Iris pigment epithelial cell (primary cell): ENCODE measurements around the gene NBAS.

Source experiments
- DNase-seq: peaks from one replicate; pipeline ENCODE4 v3.0.0-alpha.2; 2011; ENCODE audit warnings: low read depth

The NBAS gene

GRCh38 chr2:15127876-15128275 lies 433.3 kb downstream of the NBAS start:
- DNase-seq: no peak

DNA sequence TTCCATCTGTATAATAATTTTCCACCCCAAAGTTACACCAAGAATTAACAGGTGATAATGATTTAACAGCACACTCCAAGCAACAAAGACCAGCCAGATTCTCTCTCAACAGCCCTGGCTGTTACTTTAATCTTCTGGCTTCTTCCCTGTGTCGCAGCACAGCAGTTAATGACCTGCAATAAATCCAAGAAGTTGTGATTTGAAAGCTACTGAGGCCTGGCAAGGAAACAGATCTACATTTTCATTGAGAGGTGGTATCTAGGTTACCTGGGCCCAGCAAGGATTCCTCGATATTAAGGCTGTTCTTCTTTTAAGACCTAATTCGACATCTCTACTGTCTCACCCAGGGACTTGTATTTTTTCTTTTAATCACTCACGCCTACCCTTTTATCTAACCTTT lies 433.8 kb downstream of the NBAS start:
- no peak for DNase-seq

GRCh38 chr2:15126373-15126772 lies 434.8 kb downstream of the NBAS start:
- no peak for DNase-seq

- DNase-seq: peak; percentile 43
Measured at GRCh38 chr2:15122915-15123314, 438.2 kb downstream of the NBAS start.

- no peak for DNase-seq
Measured at GRCh38 chr2:15120631-15121030, 440.5 kb downstream of the NBAS start.

DNA sequence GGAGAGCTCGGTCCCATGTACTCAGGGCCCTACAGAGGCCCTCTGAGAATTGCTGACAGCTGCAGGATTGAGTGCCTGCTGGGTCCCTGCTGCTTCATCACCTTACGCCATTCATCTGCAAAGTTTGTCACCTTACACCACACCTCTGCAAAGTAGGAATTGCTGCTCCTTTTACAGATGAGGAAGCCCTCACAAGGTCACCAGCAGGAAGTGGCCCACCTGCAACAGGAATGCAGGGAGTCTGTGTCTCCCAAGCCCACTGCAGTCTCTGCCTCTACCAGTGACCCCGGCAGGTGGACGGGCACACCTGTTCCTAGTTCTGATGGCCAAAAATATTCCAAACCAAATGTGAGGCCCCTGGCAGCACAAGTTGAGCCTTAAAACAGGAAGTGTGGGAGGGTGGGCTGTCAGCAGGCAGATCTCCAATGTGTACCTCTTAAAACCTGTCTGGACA lies 441.4 kb downstream of the NBAS start:
- no peak for DNase-seq

GRCh38 chr2:15117409-15118050 lies 443.6 kb downstream of the NBAS start:
- no peak for DNase-seq
